H1 (cell line): Measurements from ENCODE around the gene CRACDL. TPM values are rescaled to one million over a fixed set of nuclear protein-coding genes. Genes with fewer than 3 reads are reported as not detected.

Experiments
- CTCF ChIA-PET: fragments of 300-600 bp; sonication (Branson Sonifier 250); formaldehyde crosslinking; loops from one replicate; lab custom pipeline; 2021; ENCODE audit not compliant: partially characterized antibody; lab: Charles Lee
- POLR2A ChIA-PET: fragments of 300-600 bp; sonication (Branson Sonifier 250); formaldehyde crosslinking; loops from one replicate; lab custom pipeline; 2021; ENCODE audit warnings: inconsistent platforms; ENCODE audit not compliant: partially characterized antibody; lab: Charles Lee
- DNase-seq, 2 experiments: peaks; one replicate each; pipeline versions ENCODE4 v3.0.0 to v3.0.0-alpha.2; 2010 to 2022; ENCODE audit warnings: low spot score in 2 of 2, low read depth in 1 of 2, mixed read lengths in 1 of 2
- FAIRE-seq: peaks from 2 replicates; lab custom pipeline; 2011; peaks lifted over from hg19 to GRCh38; lab: Jason Lieb, UNC
- H2AFZ ChIP-seq: 2 replicates; pipeline ENCODE4 v1.8.1; 2012; ENCODE audit warnings: low read length, inconsistent platforms
- H2AK5ac ChIP-seq: 2 replicates; pipeline ENCODE4 v1.6.1; 2013; ENCODE audit warnings: low read depth, low read length
- H2BK120ac ChIP-seq: replicated peaks from 2 replicates; pipeline ENCODE3; 2013; ENCODE audit warnings: low read depth, low read length, inconsistent platforms
- H2BK12ac ChIP-seq: 2 replicates; pipeline ENCODE4 v1.6.1; 2013; ENCODE audit warnings: low read depth, low read length
- H2BK15ac ChIP-seq: 2 replicates; pipeline ENCODE4 v1.6.1; 2013; ENCODE audit warnings: low read length
- H2BK20ac ChIP-seq: 2 replicates; pipeline ENCODE4 v1.6.1; 2013; ENCODE audit warnings: low read length
- H2BK5ac ChIP-seq: 2 replicates; pipeline ENCODE4 v1.6.1; 2013; ENCODE audit warnings: low read depth, low read length
- H3K14ac ChIP-seq: 2 replicates; pipeline ENCODE4 v1.6.1; 2013; ENCODE audit warnings: inconsistent platforms; ENCODE audit not compliant: insufficient read length
- H3K18ac ChIP-seq: 2 replicates; pipeline ENCODE4 v1.6.1; 2013; ENCODE audit warnings: low read length; ENCODE audit errors: extremely low read depth
- H3K23ac ChIP-seq: 2 replicates; pipeline ENCODE4 v1.6.1; 2013; ENCODE audit warnings: inconsistent platforms; ENCODE audit not compliant: insufficient read length
- H3K23me2 ChIP-seq: 2 replicates; pipeline ENCODE4 v1.6.1; 2013; ENCODE audit warnings: low read depth, low read length
- H3K27ac ChIP-seq: 2 replicates; pipeline ENCODE4 v1.6.1; 2011; ENCODE audit warnings: low read depth, low read length, inconsistent platforms
- H3K27me3 ChIP-seq, 4 experiments: replicated peaks in 1 of 4; 1 replicate in 1 of 4; 2 replicates in 3 of 4; pipeline versions ENCODE4 v1.6.1 to v1.8.1; 2011 to 2013; ENCODE audit warnings: low read length in 3 of 4, mild to moderate bottlenecking in 3 of 4, inconsistent platforms in 2 of 4, mixed read lengths in 2 of 4, moderate library complexity in 1 of 4; ENCODE audit not compliant: control insufficient read depth in 3 of 4, insufficient read depth in 3 of 4; ENCODE audit errors: extremely low read depth in 1 of 4
- H3K36me3 ChIP-seq, 4 experiments: 2 replicates each; pipeline versions ENCODE4 v1.6.1 to v1.8.1; 2011 to 2013; ENCODE audit warnings: mild to moderate bottlenecking in 4 of 4, low read length in 3 of 4, moderate library complexity in 2 of 4, control low read depth in 1 of 4, inconsistent platforms in 1 of 4; ENCODE audit not compliant: insufficient read depth in 4 of 4, control insufficient read depth in 2 of 4
- H3K4ac ChIP-seq: replicated peaks from 2 replicates; pipeline ENCODE3; 2013; ENCODE audit warnings: low read length, low read depth, mixed read lengths, inconsistent platforms; ENCODE audit not compliant: insufficient read length
- H3K4me1 ChIP-seq, 4 experiments: replicated peaks in 1 of 4; 1 replicate in 1 of 4; 2 replicates in 3 of 4; pipeline versions ENCODE4 v1.6.1 to v1.8.1; 2011 to 2013; ENCODE audit warnings: low read length in 3 of 4, inconsistent platforms in 2 of 4, mixed read lengths in 1 of 4; ENCODE audit not compliant: insufficient read depth in 4 of 4, control insufficient read depth in 3 of 4
- H3K4me2 ChIP-seq, 2 experiments: 2 replicates each; pipeline versions ENCODE4 v1.6.1 to v1.8.1; 2011 to 2013; ENCODE audit warnings: low read depth in 2 of 2, low read length in 2 of 2, control low read depth in 1 of 2, inconsistent platforms in 1 of 2, mild to moderate bottlenecking in 1 of 2; ENCODE audit not compliant: insufficient read depth in 1 of 2
- H3K4me3 ChIP-seq, 4 experiments: fragments of 200-600, 300-600 bp in 1 of 4; sonication (generic), shearing (Covaris generic), sonication (Bioruptor Twin) in 1 of 4; 2 replicates each; pipeline versions ENCODE4 v1.5.1 to v1.8.1; 2011 to 2016; ENCODE audit warnings: low read length in 4 of 4, low read depth in 3 of 4, control low read depth in 2 of 4, inconsistent platforms in 2 of 4, mild to moderate bottlenecking in 2 of 4, mixed read lengths in 1 of 4, moderate library complexity in 1 of 4; ENCODE audit not compliant: insufficient read depth in 2 of 4; ENCODE audit errors: extremely low read depth in 1 of 4
- H3K56ac ChIP-seq: replicated peaks from 2 replicates; pipeline ENCODE3; 2013; ENCODE audit warnings: low read depth, mild to moderate bottlenecking, mixed read lengths, low read length, inconsistent platforms; ENCODE audit not compliant: insufficient read length
- H3K79me1 ChIP-seq: 2 replicates; pipeline ENCODE4 v1.6.1; 2013; ENCODE audit warnings: low read depth, low read length, control low read depth
- H3K79me2 ChIP-seq, 2 experiments: 2 replicates each; pipeline versions ENCODE4 v1.6.1 to v1.8.1; 2012 to 2013; ENCODE audit warnings: low read length in 2 of 2, mild to moderate bottlenecking in 2 of 2, inconsistent platforms in 1 of 2; ENCODE audit not compliant: insufficient read depth in 2 of 2, control insufficient read depth in 1 of 2
- H3K9ac ChIP-seq, 4 experiments: replicated peaks in 1 of 4; 1 replicate in 1 of 4; 2 replicates in 3 of 4; pipeline versions ENCODE4 v1.6.1 to v1.8.1; 2011 to 2013; ENCODE audit warnings: low read depth in 3 of 4, low read length in 3 of 4, control low read depth in 2 of 4, mild to moderate bottlenecking in 2 of 4, moderate library complexity in 2 of 4, inconsistent platforms in 1 of 4; ENCODE audit errors: extremely low read depth in 1 of 4
- H3K9me3 ChIP-seq, 2 experiments: 2 replicates each; pipeline versions ENCODE4 v1.6.1 to v1.8.1; 2012 to 2013; ENCODE audit warnings: mild to moderate bottlenecking in 2 of 2, moderate library complexity in 2 of 2, control low read depth in 1 of 2, inconsistent platforms in 1 of 2, low read depth in 1 of 2, low read length in 1 of 2, mixed read lengths in 1 of 2; ENCODE audit not compliant: insufficient read depth in 2 of 2
- H4K20me1 ChIP-seq, 2 experiments: replicated peaks in 1 of 2; 2 replicates each; pipeline versions ENCODE3 to v1.8.1; 2011 to 2013; ENCODE audit warnings: inconsistent platforms in 2 of 2, low read length in 2 of 2, mild to moderate bottlenecking in 1 of 2; ENCODE audit not compliant: insufficient read depth in 2 of 2, control insufficient read depth in 1 of 2
- H4K5ac ChIP-seq: 2 replicates; pipeline ENCODE4 v1.6.1; 2013; ENCODE audit warnings: low read length, low read depth, mixed read lengths, inconsistent platforms; ENCODE audit not compliant: insufficient read length
- H4K8ac ChIP-seq: 2 replicates; pipeline ENCODE4 v1.8.0; 2013; ENCODE audit warnings: mild to moderate bottlenecking, moderate library complexity, low read length, inconsistent platforms; ENCODE audit not compliant: insufficient read depth; ENCODE audit errors: extremely low read depth
- H4K91ac ChIP-seq: replicated peaks from 2 replicates; pipeline ENCODE3; 2013; ENCODE audit warnings: low read length, mixed read lengths, inconsistent platforms; ENCODE audit not compliant: insufficient read length
- ASH2L ChIP-seq: fragments of 200-600, 300-600 bp; sonication (generic); IDR thresholded peaks from one replicate; pipeline ENCODE4 v1.7.1; 2017; ENCODE audit warnings: low read length
- CTCF ChIP-seq, 3 experiments: IDR thresholded peaks; 1 replicate in 2 of 3; 2 replicates in 1 of 3; pipeline versions ENCODE4 v1.5.1 to v1.6.1; 2011; ENCODE audit warnings: low read length in 3 of 3, mild to moderate bottlenecking in 3 of 3, inconsistent platforms in 2 of 3, low read depth in 1 of 3, moderate library complexity in 1 of 3; ENCODE audit not compliant: insufficient read depth in 1 of 3; ENCODE audit errors: control extremely low read depth in 1 of 3
- GTF2F1 ChIP-seq: IDR thresholded peaks from 2 replicates; pipeline ENCODE4 v1.6.1; 2012; ENCODE audit warnings: low read depth, low read length, improper control_type of control experiment, borderline replicate concordance
- NANOG ChIP-seq: IDR thresholded peaks from 2 replicates; pipeline ENCODE4 v1.6.1; 2011; ENCODE audit warnings: low read length, low read depth, mild to moderate bottlenecking, inconsistent platforms; ENCODE audit not compliant: insufficient read depth, poor library complexity, severe bottlenecking
- RAD21 ChIP-seq, 2 experiments: IDR thresholded peaks in 1 of 2; conservative IDR thresholded peaks in 1 of 2; 2 replicates each; pipeline ENCODE4 v1.6.1; 2011; ENCODE audit warnings: low read depth in 2 of 2, low read length in 2 of 2, improper control_type of control experiment in 1 of 2, inconsistent platforms in 1 of 2, mild to moderate bottlenecking in 1 of 2, moderate library complexity in 1 of 2
- SIN3A ChIP-seq, 2 experiments: IDR thresholded peaks in 1 of 2; conservative IDR thresholded peaks in 1 of 2; 2 replicates each; pipeline ENCODE4 v1.6.1; 2011 to 2012; ENCODE audit warnings: low read length in 2 of 2, improper control_type of control experiment in 1 of 2, low read depth in 1 of 2, mild to moderate bottlenecking in 1 of 2
- SRF ChIP-seq: IDR thresholded peaks from 2 replicates; pipeline ENCODE4 v1.6.1; 2011; ENCODE audit warnings: mild to moderate bottlenecking, low read depth, low read length, moderate library complexity
- TCF12 ChIP-seq: IDR thresholded peaks from 2 replicates; pipeline ENCODE4 v1.6.1; 2011; ENCODE audit warnings: low read depth, mild to moderate bottlenecking, low read length
- WGBS, 2 experiments: shearing (Covaris generic) in 1 of 2; methylation state at CpG; one replicate each; pipeline versions ENCODE4 v1.1.6 to v1.1.7; 2013 to 2015; ENCODE audit warnings: low lambda C conversion rate in 2 of 2, mixed read lengths in 2 of 2, inconsistent platforms in 1 of 2, low coverage in 1 of 2, missing lambda C conversion rate in 1 of 2; ENCODE audit not compliant: insufficient replicate concordance in 2 of 2, insufficient coverage in 1 of 2, insufficient read length in 1 of 2; ENCODE audit errors: extremely low coverage in 1 of 2, missing lambda C conversion rate in 1 of 2; 5-methylcytosine and 5-hydroxymethylcytosine counted together
- polyA plus RNA-seq, 7 experiments: library from polyadenylated mRNA; depleted of rRNA in 3 of 7; stranded (reverse) in 5 of 7; unstranded in 2 of 7; fragments of >200 nt in 5 of 7; fragments of 200-250 nt in 2 of 7; gene quantifications; 1 replicate in 5 of 7; 2 replicates in 1 of 7; 4 replicates in 1 of 7; pipeline versions ENCODE4 v1.2.1 to v1.2.3, GENCODE V29; 2011 to 2013; ENCODE audit warnings: missing spikeins in 2 of 7, mixed read lengths in 2 of 7
- total RNA-seq: library from RNA; stranded (reverse); fragmentation: NEBNext Ultra II Directional; extraction: Animal tissue kit (Norgen Biotek cat#: 25700); gene quantifications from 2 replicates; pipeline ENCODE4 v1.2.1, GENCODE V29; 2021

Gene CRACDL
- total and polyA plus RNA-seq, 2 of the 8 experiments (the other 6 are each of a cell fraction or from before 2014, with no cell fraction given): 0.07 to 0.38 TPM

GRCh38 chr2:98923244-98923940, 12.6 kb downstream of the CRACDL start:
- WGBS, 2 experiments: 94% methylated on average over 1 of the region's 1 CpG; no CpG with 5 or more reads in 1 of the 2 experiments

More at GRCh38 chr2:98923244-98923940, 12.6 kb downstream of the CRACDL start:
- no peak overlapping the region for H2BK120ac ChIP-seq
- DNase-seq: no peak
- H3K4me1 ChIP-seq: peaks cover 0 to 4% (median 0%) of the 10 kb centered on the region in 4 experiments; a peak in 1 of 7 replicates
- H2BK15ac ChIP-seq: no peak overlapping the region
- H4K5ac ChIP-seq: no peak overlapping the region
- no peaks in the 10 kb centered on the region for H3K79me2 ChIP-seq
- ChIA-PET POLR2A (interaction anchor here (0.8 to 1.1 kb wide), 2 partner anchors 9 to 218 kb away, joined by 3 to 4 read pairs; no protein-coding TSS in a partner anchor), CTCF (interaction anchor here (0.7 to 2.8 kb wide), 13 partner anchors 9 to 274 kb away, joined by 3 to 12 read pairs (median 4); no protein-coding TSS in a partner anchor)
- H3K4me2 ChIP-seq: no peak overlapping the region
- H3K14ac ChIP-seq: no peak overlapping the region
- H3K9ac ChIP-seq: no peak overlapping the region
- H3K18ac ChIP-seq: no peak overlapping the region
- no peaks in the 10 kb centered on the region for H3K27me3 ChIP-seq
- H2AFZ ChIP-seq: no peak overlapping the region
- no peak overlapping the region for H2BK20ac ChIP-seq
- H4K20me1 ChIP-seq: no peaks in the 10 kb centered on the region
- no peaks in the 10 kb centered on the region for H3K36me3 ChIP-seq
- no peak overlapping the region for H2BK12ac ChIP-seq
- H3K9me3 ChIP-seq: peaks cover 0 to 4% of the 10 kb centered on the region in 2 experiments; a peak in 1 of 4 replicates
- H4K8ac ChIP-seq: no peak overlapping the region
- H3K79me1 ChIP-seq: no peaks in the 10 kb centered on the region
- no peak overlapping the region for H3K23ac ChIP-seq
- TF ChIP-seq TCF12 (no peak), SIN3A (conservative IDR thresholded peaks at IDR 0.05 in 1 of 2, IDR thresholded peaks at IDR 0.05 in 1 of 2; ENCODE audit: low read depth in 1 of 2, low read length in 2 of 2) (no peak), NANOG (no peak), CTCF (IDR thresholded peaks at IDR 0.05; ENCODE audit: control extremely low read depth in 1 of 3, insufficient read depth in 1 of 3, low read depth in 1 of 3, low read length in 3 of 3) (peak in 2 of 3 experiments; percentile 38 to 42; a peak in 3 of 4 replicates), RAD21 (IDR thresholded peaks at IDR 0.05 in 1 of 2, conservative IDR thresholded peaks at IDR 0.05 in 1 of 2; ENCODE audit: low read depth in 2 of 2, low read length in 2 of 2) (peak; percentile 50 to 60), GTF2F1 (no peak), SRF (no peak), ASH2L (no peak)
- TF ChIP-seq, all 59 proteins: peak for 2
- no peak overlapping the region for H3K4ac ChIP-seq
- H3K56ac ChIP-seq: no peak overlapping the region
- no peak overlapping the region for H3K4me3 ChIP-seq
- H4K91ac ChIP-seq: no peak overlapping the region
- H2AK5ac ChIP-seq: no peak overlapping the region
- H3K23me2 ChIP-seq: no peaks in the 10 kb centered on the region
- no peak overlapping the region for H3K27ac ChIP-seq
- no peak for FAIRE-seq
- H2BK5ac ChIP-seq: no peak overlapping the region
